ENCODE results near the gene GJA1. TPM values are rescaled to one million over a fixed set of nuclear protein-coding genes. Genes with fewer than 3 reads are reported as not detected.

The GJA1 gene
- total RNA-seq, 4 donors from 2014 or later = 170 to 484 (median 346) TPM

GRCh38 chr6:121413879-121414278 lies 21.6 kb upstream of the GJA1 start:
- no peak overlapping the region for H3K27ac ChIP-seq

GRCh38 chr6:121418346-121418745 lies 17.1 kb upstream of the GJA1 start:
- TF ChIP-seq POLR2AphosphoS5 (IDR thresholded peaks at IDR 0.05) = no peak
- no peak for TF ChIP-seq EP300 (IDR thresholded peaks at IDR 0.05)
- no peak for TF ChIP-seq POLR2A (IDR thresholded peaks at IDR 0.05)
- TF ChIP-seq CTCF (IDR thresholded peaks at IDR 0.05) = no peak
- Histone ChIP-seq H3K9me3 (no peaks in the 10 kb centered on the region), H3K36me3 (no peaks in the 10 kb centered on the region), H3K4me3 (no peak overlapping the region), H3K27ac (no peak overlapping the region), H3K27me3 (no peaks in the 10 kb centered on the region), H3K4me1 (no peaks in the 10 kb centered on the region)
- DNase-seq (ENCODE audit: low spot score in 2 of 2) = no peak
- 88% methylated on average over 4 of the region's 4 CpGs for WGBS

More at GRCh38 chr6:121413879-121414278, 21.6 kb upstream of the GJA1 start:
- WGBS = 50% methylated on average over 2 of the region's 2 CpGs
- TF ChIP-seq POLR2A (IDR thresholded peaks at IDR 0.05) = no peak
- no peak for TF ChIP-seq CTCF (IDR thresholded peaks at IDR 0.05)
- TF ChIP-seq EP300 (IDR thresholded peaks at IDR 0.05) = no peak
- TF ChIP-seq POLR2AphosphoS5 (IDR thresholded peaks at IDR 0.05) = no peak
- H3K4me3 ChIP-seq = no peak overlapping the region
- DNase-seq (ENCODE audit: low spot score in 2 of 2) = no peak
- no peaks in the 10 kb centered on the region for H3K4me1 ChIP-seq
- H3K27me3 ChIP-seq = no peaks in the 10 kb centered on the region
- H3K9me3 ChIP-seq = no peaks in the 10 kb centered on the region
- H3K36me3 ChIP-seq = no peaks in the 10 kb centered on the region

GRCh38 chr6:121426686-121427085 lies 8.8 kb upstream of the GJA1 start:
- Histone ChIP-seq H3K4me1 (peaks cover 9% of the 10 kb centered on the region), H3K9me3 (no peaks in the 10 kb centered on the region), H3K4me3 (no peak overlapping the region), H3K27ac (no peak overlapping the region), H3K27me3 (no peaks in the 10 kb centered on the region), H3K36me3 (no peaks in the 10 kb centered on the region)
- no peak for DNase-seq (ENCODE audit: low spot score in 2 of 2)
- TF ChIP-seq POLR2A (IDR thresholded peaks at IDR 0.05) (no peak), EP300 (IDR thresholded peaks at IDR 0.05) (no peak), POLR2AphosphoS5 (IDR thresholded peaks at IDR 0.05) (no peak), CTCF (IDR thresholded peaks at IDR 0.05) (no peak)
- WGBS = 88% methylated on average over 3 of the region's 3 CpGs

- Histone ChIP-seq H3K4me3 (no peak overlapping the region), H3K27ac (no peak overlapping the region), H3K27me3 (no peaks in the 10 kb centered on the region), H3K9me3 (no peaks in the 10 kb centered on the region), H3K4me1 (peaks cover 9% of the 10 kb centered on the region), H3K36me3 (no peaks in the 10 kb centered on the region)
- WGBS = 82% methylated on average over 15 of the region's 15 CpGs
- TF ChIP-seq EP300 (IDR thresholded peaks at IDR 0.05) (no peak), POLR2AphosphoS5 (IDR thresholded peaks at IDR 0.05) (no peak), CTCF (IDR thresholded peaks at IDR 0.05) (no peak), POLR2A (IDR thresholded peaks at IDR 0.05) (no peak)
- no peak for DNase-seq (ENCODE audit: low spot score in 2 of 2)
Measured at GRCh38 chr6:121428872-121429756, 6.3 kb upstream of the GJA1 start.
